K562 (cell line): ENCODE results near the gene CST9L. TPM values are rescaled to one million over a fixed set of nuclear protein-coding genes. Genes with fewer than 3 reads are reported as not detected.

Experiments
- ATAC-seq: fragments of 200-7000 bp; cut with Tn5 transposase; 3 replicates; pipeline ENCODE4 v1.9.1; 2020; ENCODE audit warnings: moderate library complexity
- BruUV-seq: library from RNA; stranded (reverse); fragments of 400-500 nt; replicated peaks from 2 replicates; lab custom pipeline; 2021; lab: Mats Ljungman, UMichigan
- CTCF ChIA-PET: fragments of 300-600 bp; formaldehyde crosslinking; extraction: SDS; loops from one replicate; lab custom pipeline; 2021; ENCODE audit warnings: low intra/inter-chr PET ratio; lab: Yijun Ruan, JAX
- POLR2A ChIA-PET: fragments of 300-600, 350-650 bp; sonication (Branson Sonifier 250); formaldehyde crosslinking; extraction: SDS; loops from one replicate; lab custom pipeline; 2021; ENCODE audit warnings: antibody characterized with exemption, inconsistent platforms; lab: Yijun Ruan, JAX
- DNase-seq, 4 experiments: peaks; one replicate each; pipeline versions ENCODE4 v3.0.0 to v3.0.0-alpha.2; 2011 to 2018; ENCODE audit warnings: low spot score in 3 of 4, mixed read lengths in 3 of 4; ENCODE audit errors: extremely low read depth in 1 of 4
- FAIRE-seq: peaks from 2 replicates; lab custom pipeline; 2011; peaks lifted over from hg19 to GRCh38; lab: Jason Lieb, UNC
- H2AFZ ChIP-seq: 2 replicates; pipeline ENCODE4 v1.6.0; 2011; ENCODE audit warnings: low read depth, low read length, control low read depth, inconsistent platforms
- H3K27ac ChIP-seq: fragments of 200-600 bp; 3 replicates; pipeline ENCODE4 v1.8.0; 2011; ENCODE audit warnings: low read depth, mild to moderate bottlenecking, control low read depth, inconsistent platforms, low read length, moderate library complexity, mixed read lengths; ENCODE audit errors: extremely low read depth
- H3K27me3 ChIP-seq, 2 experiments: fragments of 300-600 bp in 1 of 2; 2 replicates in 1 of 2; 3 replicates in 1 of 2; pipeline versions ENCODE4 v1.6.0 to v1.8.0; 2011; ENCODE audit warnings: inconsistent platforms in 2 of 2, low read length in 2 of 2, mild to moderate bottlenecking in 1 of 2, mixed read lengths in 1 of 2, moderate library complexity in 1 of 2; ENCODE audit not compliant: control insufficient read depth in 2 of 2, insufficient read depth in 2 of 2
- H3K36me3 ChIP-seq: fragments of 300-600 bp; 3 replicates; pipeline ENCODE4 v1.8.0; 2011; ENCODE audit warnings: mild to moderate bottlenecking, low read length, inconsistent platforms; ENCODE audit not compliant: control insufficient read depth, insufficient read depth
- H3K4me1 ChIP-seq, 2 experiments: fragments of 200-600 bp in 1 of 2; replicated peaks in 1 of 2; 2 replicates in 1 of 2; 3 replicates in 1 of 2; pipeline versions ENCODE4 v1.5.1 to v1.8.0; 2011; ENCODE audit warnings: inconsistent platforms in 2 of 2, low read length in 2 of 2, mild to moderate bottlenecking in 1 of 2, mixed read lengths in 1 of 2, moderate library complexity in 1 of 2; ENCODE audit not compliant: control insufficient read depth in 2 of 2, insufficient read depth in 2 of 2
- H3K4me2 ChIP-seq: 2 replicates; pipeline ENCODE4 v1.6.1; 2011; ENCODE audit warnings: low read length, control low read depth, inconsistent platforms, mixed read lengths; ENCODE audit not compliant: insufficient read depth
- H3K4me3 ChIP-seq: fragments of 200-600 bp; sonication (generic), shearing (Covaris generic); 2 replicates; pipeline ENCODE4 v1.5.1; 2016; ENCODE audit warnings: control low read depth, inconsistent platforms
- H3K79me2 ChIP-seq: fragments of 200-600 bp; 3 replicates; pipeline ENCODE4 v1.8.0; 2011; ENCODE audit warnings: low read length, inconsistent platforms; ENCODE audit not compliant: control insufficient read depth, insufficient read depth
- H3K9ac ChIP-seq, 2 experiments: 2 replicates each; pipeline versions ENCODE4 v1.6.0 to v1.6.1; 2011; ENCODE audit warnings: low read depth in 2 of 2, low read length in 2 of 2, control low read depth in 1 of 2, inconsistent platforms in 1 of 2, mild to moderate bottlenecking in 1 of 2, mixed read lengths in 1 of 2; ENCODE audit not compliant: insufficient read depth in 1 of 2
- H3K9me1 ChIP-seq: one replicate; pipeline ENCODE4 v1.6.0; 2011; ENCODE audit warnings: inconsistent platforms, mild to moderate bottlenecking, low read length, moderate library complexity; ENCODE audit not compliant: control insufficient read depth, insufficient read depth
- H3K9me3 ChIP-seq: replicated peaks from 2 replicates; pipeline ENCODE4 v1.5.1; 2011; ENCODE audit warnings: low read depth, low read length, inconsistent platforms; ENCODE audit not compliant: control insufficient read depth, insufficient read depth
- H4K20me1 ChIP-seq: replicated peaks from 2 replicates; pipeline ENCODE4 v1.6.1; 2011; ENCODE audit warnings: low read length, inconsistent platforms, mixed read lengths; ENCODE audit not compliant: control insufficient read depth, insufficient read depth
- FUS ChIP-seq: fragments of 200-400 bp; formaldehyde crosslinking; optimal IDR thresholded peaks from 2 replicates; pipeline ENCODE3; 2017; ENCODE audit warnings: low read depth, low read length
- USF1 ChIP-seq: sonication (generic); formaldehyde crosslinking; IDR thresholded peaks from 2 replicates; pipeline ENCODE4 v1.9.0; 2022; ENCODE audit warnings: mild to moderate bottlenecking, missing genetic modification reagents
- ZC3H11A ChIP-seq: IDR thresholded peaks from 2 replicates; pipeline ENCODE4 v1.6.1; 2012; ENCODE audit warnings: low read depth, low read length, improper control_type of control experiment
- ZNF347 ChIP-seq: fragments of 450-650 bp; formaldehyde crosslinking; IDR thresholded peaks from 2 replicates; pipeline ENCODE4 v1.4.0; 2020; ENCODE audit warnings: low read depth, mild to moderate bottlenecking, moderate library complexity
- WGBS: fragments of 100-300 bp; shearing (Covaris generic); methylation state at CpG from one replicate; pipeline ENCODE4 v1.1.6; 2016; ENCODE audit warnings: low coverage, mixed read lengths; ENCODE audit not compliant: insufficient coverage; ENCODE audit errors: missing lambda C conversion rate; 5-methylcytosine and 5-hydroxymethylcytosine counted together
- in situ Hi-C: fragments of 300-500 bp; cut with MboI; formaldehyde crosslinking; loops from 4 replicates; pipeline ENCODE4 v1.15.0; 2018; ENCODE audit warnings: inconsistent platforms, mixed read lengths
- intact Hi-C: fragments of 100-400 bp; cut with micrococcal nuclease; formaldehyde crosslinking; loops from 2 replicates; pipeline ENCODE4 v1.14.2; 2022
- polyA plus RNA-seq, 8 experiments: library from polyadenylated mRNA; depleted of rRNA in 4 of 8; stranded (reverse) in 5 of 8; unstranded in 3 of 8; fragments of >200 nt; fragmentation: Nextera tagmentation in 2 of 8; fragmentation: Illumina TruSeq in 1 of 8; extraction: Ambion mirVana in 2 of 8; extraction: Trizol in 1 of 8; gene quantifications; 2 replicates each; pipeline versions ENCODE4 v1.2.1 to v1.2.3, GENCODE V29; 2011 to 2014; ENCODE audit warnings: inconsistent platforms in 1 of 8, missing spikeins in 1 of 8
- total RNA-seq, 7 experiments: library from RNA; depleted of rRNA in 6 of 7; stranded (reverse); fragments of >200 nt in 6 of 7; fragmentation: Illumina TruSeq in 2 of 7; extraction: Trizol in 2 of 7; gene quantifications; 2 replicates each; pipeline versions ENCODE4 v1.2.1 to v1.2.3, GENCODE V29; 2011 to 2021; ENCODE audit warnings: low replicate concordance in 1 of 7
- TF ChIP-seq, protein P1 (sequence below): fragments of 250-450 bp; sonication (Bioruptor Pico); IDR thresholded peaks from 2 replicates; pipeline ENCODE4 v1.6.1; 2021; ENCODE audit warnings: mild to moderate bottlenecking
- TF ChIP-seq, protein P2 (sequence below): IDR thresholded peaks from 2 replicates; pipeline ENCODE4 v1.6.1; 2011; ENCODE audit warnings: borderline replicate concordance, low read depth, mild to moderate bottlenecking, moderate library complexity, low read length; ENCODE audit not compliant: insufficient read depth, poor library complexity, severe bottlenecking

CST9L gene
- total and polyA plus RNA-seq, 9 of the 15 experiments (the other 6 are each of a cell fraction or from before 2014, with no cell fraction given) = not detected

DNA sequence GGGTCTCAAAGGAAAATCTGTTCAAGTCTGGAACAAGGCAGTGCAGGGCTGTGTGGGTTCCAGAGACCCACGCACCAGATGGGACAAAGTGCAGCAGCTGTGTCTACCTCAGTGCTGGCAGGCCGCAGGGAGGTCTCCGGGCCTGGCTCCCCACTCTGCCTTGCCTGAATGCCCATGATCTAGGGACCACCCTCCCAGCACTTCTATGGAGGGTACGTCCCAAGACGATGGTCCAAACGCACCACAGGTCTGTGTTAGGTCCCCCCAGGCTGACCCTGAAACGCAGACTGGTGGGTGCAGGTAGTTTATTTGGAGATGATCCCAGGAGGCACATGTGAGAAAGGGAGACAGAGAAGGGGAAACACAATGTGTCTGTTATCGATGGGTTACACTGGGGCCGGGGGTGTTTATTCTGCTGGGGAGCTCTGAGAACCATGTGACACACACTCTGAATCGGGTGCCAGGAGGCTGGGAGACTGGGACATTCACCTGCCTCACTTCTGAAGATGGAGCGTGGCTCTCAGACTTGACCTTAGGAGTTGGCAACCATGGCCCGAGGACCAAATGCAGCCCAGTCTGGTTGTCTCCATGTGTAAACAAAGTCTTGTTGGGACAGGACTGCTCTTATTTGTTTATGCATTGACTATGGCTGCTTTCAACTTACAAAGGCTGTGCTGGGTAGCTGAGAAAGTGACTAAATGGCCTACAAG is 21.7 kb downstream of the CST9L start:
- Histone ChIP-seq H4K20me1 (no peaks in the 10 kb centered on the region), H2AFZ (no peak overlapping the region), H3K79me2 (no peaks in the 10 kb centered on the region), H3K4me1 (no peaks in the 10 kb centered on the region), H3K4me3 (no peak overlapping the region), H3K27ac (no peak overlapping the region), H3K36me3 (no peaks in the 10 kb centered on the region), H3K27me3 (peaks cover 0 to 8% of the 10 kb centered on the region in 2 experiments; a peak in 2 of 5 replicates), H3K9ac (no peak overlapping the region), H3K9me3 (no peaks in the 10 kb centered on the region), H3K9me1 (no peaks in the 10 kb centered on the region), H3K4me2 (no peak overlapping the region)
- ChIA-PET POLR2A (no interaction called here), CTCF (no interaction called here)
- intact Hi-C loops = no loop called here
- DNase-seq (no peak), FAIRE-seq (no peak), ATAC-seq (no peak)
- WGBS = 2% methylated on average over 8 of the region's 12 CpGs
- no TSS peak for BruUV-seq
- in situ Hi-C loops = no loop called here
- TF ChIP-seq, protein P1, sequence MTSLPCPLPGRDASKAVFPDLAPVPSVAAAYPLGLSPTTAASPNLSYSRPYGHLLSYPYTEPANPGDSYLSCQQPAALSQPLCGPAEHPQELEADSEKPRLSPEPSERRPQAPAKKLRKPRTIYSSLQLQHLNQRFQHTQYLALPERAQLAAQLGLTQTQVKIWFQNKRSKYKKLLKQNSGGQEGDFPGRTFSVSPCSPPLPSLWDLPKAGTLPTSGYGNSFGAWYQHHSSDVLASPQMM (CRISPR knock-in tag) = no peak
- no peak for TF ChIP-seq ZC3H11A
- TF ChIP-seq FUS = no peak
- no peak for TF ChIP-seq ZNF347 (CRISPR knock-in tag)
- TF ChIP-seq, protein P2, sequence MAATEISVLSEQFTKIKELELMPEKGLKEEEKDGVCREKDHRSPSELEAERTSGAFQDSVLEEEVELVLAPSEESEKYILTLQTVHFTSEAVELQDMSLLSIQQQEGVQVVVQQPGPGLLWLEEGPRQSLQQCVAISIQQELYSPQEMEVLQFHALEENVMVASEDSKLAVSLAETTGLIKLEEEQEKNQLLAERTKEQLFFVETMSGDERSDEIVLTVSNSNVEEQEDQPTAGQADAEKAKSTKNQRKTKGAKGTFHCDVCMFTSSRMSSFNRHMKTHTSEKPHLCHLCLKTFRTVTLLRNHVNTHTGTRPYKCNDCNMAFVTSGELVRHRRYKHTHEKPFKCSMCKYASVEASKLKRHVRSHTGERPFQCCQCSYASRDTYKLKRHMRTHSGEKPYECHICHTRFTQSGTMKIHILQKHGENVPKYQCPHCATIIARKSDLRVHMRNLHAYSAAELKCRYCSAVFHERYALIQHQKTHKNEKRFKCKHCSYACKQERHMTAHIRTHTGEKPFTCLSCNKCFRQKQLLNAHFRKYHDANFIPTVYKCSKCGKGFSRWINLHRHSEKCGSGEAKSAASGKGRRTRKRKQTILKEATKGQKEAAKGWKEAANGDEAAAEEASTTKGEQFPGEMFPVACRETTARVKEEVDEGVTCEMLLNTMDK = no peak
- TF ChIP-seq USF1 (CRISPR knock-in tag) = no peak
